Lower leg skin (tissue), 4 donors: ENCODE results near the gene AGER. TPM values are rescaled to one million over a fixed set of nuclear protein-coding genes. Genes with fewer than 3 reads are reported as not detected.

ENCODE experiments used
- DNase-seq, 2 donors: peaks; one replicate each; pipeline ENCODE4 v3.0.0-alpha.2; 2019; ENCODE audit warnings: low spot score in 2 of 2
- H3K4me3 ChIP-seq: fragments of 200-600 bp; sonication (generic); 2 replicates; pipeline ENCODE4 v1.5.1; 2017; ENCODE audit warnings: mild to moderate bottlenecking, low read depth; ENCODE audit not compliant: poor library complexity, severe bottlenecking
- POLR2A ChIP-seq, 2 donors: fragments of 450-650 bp; IDR thresholded peaks; one replicate each; pipeline ENCODE4 v1.6.1; 2016 to 2017; ENCODE audit warnings: antibody characterized with exemption in 2 of 2, mild to moderate bottlenecking in 1 of 2, moderate library complexity in 1 of 2
- WGBS, 2 donors: methylation state at CpG; one replicate each; pipeline ENCODE4 v1.1.5; 2018; 5-methylcytosine and 5-hydroxymethylcytosine counted together
- intact Hi-C: fragments of 100-400 bp; cut with DNase I; formaldehyde crosslinking; loops from one replicate; pipeline ENCODE4 v1.15.0; 2023; ENCODE audit warnings: low total_unique reads
- total RNA-seq, 4 donors: library from RNA; depleted of rRNA; stranded (reverse); fragments of >200 nt; gene quantifications; one replicate each; pipeline ENCODE4 v1.1.0, GENCODE V29; 2016
- TF ChIP-seq, protein P1 (sequence below), 3 donors: fragments of 450-650 bp; IDR thresholded peaks; one replicate each; pipeline ENCODE4 v1.5.1; 2016; ENCODE audit warnings: antibody characterized with exemption in 3 of 3, mild to moderate bottlenecking in 3 of 3, moderate library complexity in 2 of 3

The AGER gene
- total RNA-seq, 4 donors from 2014 or later, result 0.56 to 4.1 (median 2.3) TPM

DNA sequence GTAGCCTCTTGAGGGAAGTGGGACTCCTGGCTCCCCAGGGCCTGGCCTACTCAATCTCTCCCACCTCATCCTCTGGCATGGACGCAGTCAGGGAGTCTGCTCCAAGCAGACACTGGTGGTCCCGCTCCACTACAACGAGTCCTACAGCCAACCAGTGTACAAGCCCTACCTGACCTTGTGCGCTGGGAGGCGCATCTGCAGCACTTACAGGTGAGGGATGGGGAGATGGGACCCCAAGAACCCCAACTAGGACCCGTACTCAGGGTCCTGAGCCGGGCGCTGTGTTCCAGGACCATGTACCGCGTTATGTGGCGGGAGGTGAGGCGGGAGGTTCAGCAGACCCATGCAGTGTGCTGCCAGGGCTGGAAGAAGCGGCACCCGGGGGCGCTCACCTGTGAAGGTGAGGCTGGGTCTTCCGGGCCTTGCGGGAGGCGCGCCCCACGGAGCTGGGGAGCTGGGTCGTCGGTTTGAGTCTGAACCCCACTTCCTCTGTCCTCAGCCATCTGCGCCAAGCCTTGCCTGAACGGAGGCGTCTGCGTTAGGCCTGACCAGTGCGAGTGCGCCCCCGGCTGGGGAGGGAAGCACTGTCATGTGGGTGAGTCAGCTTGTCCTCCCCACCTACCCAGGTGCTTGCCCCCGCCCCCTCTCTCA is 17.5 kb downstream of the AGER start:
- DNase-seq, result no peak
- TF ChIP-seq, protein P1, sequence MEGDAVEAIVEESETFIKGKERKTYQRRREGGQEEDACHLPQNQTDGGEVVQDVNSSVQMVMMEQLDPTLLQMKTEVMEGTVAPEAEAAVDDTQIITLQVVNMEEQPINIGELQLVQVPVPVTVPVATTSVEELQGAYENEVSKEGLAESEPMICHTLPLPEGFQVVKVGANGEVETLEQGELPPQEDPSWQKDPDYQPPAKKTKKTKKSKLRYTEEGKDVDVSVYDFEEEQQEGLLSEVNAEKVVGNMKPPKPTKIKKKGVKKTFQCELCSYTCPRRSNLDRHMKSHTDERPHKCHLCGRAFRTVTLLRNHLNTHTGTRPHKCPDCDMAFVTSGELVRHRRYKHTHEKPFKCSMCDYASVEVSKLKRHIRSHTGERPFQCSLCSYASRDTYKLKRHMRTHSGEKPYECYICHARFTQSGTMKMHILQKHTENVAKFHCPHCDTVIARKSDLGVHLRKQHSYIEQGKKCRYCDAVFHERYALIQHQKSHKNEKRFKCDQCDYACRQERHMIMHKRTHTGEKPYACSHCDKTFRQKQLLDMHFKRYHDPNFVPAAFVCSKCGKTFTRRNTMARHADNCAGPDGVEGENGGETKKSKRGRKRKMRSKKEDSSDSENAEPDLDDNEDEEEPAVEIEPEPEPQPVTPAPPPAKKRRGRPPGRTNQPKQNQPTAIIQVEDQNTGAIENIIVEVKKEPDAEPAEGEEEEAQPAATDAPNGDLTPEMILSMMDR (IDR thresholded peaks at IDR 0.05), result no peak
- TF ChIP-seq POLR2A (IDR thresholded peaks at IDR 0.05), result no peak
- intact Hi-C loops, result no loop called here
- 80 to 88% methylated on average over 28 to 30 of the region's 30 CpGs for WGBS, 2 donors
- H3K4me3 ChIP-seq, result no peak overlapping the region

DNA sequence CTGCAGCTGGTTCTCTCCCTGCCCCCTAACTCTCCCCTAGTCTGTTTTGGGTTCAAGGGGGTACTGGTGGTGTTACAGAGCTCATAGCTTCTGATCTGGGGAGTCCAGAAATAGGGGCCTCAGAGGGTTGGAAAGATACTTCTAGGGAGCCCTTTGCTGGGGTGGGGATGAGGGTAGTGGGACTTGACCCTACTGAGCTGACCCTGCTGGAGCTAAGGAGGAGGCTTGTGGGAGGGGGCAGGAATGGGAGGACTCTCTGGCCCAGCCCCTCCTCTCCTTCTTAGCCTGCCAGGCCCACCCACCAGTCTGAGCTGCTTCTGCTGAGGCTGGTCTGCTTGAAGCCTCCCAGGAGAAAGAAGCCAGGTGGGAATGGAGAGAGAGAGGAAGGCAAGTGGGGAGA is 19.8 kb downstream of the AGER start, which contains the start of gene EGFL8:
TSS of gene EGFL8 (plus strand) at position 301 of the 400 bp plus-strand sequence. CDS start 1,571 bp downstream, outside the sequence.
- no peak for DNase-seq
- intact Hi-C loops, result no loop called here
- TF ChIP-seq POLR2A (IDR thresholded peaks at IDR 0.05), result no peak
- TF ChIP-seq, protein P1 (IDR thresholded peaks at IDR 0.05), result no peak
- no peak within 1 kb of the TSS for H3K4me3 ChIP-seq

DNA sequence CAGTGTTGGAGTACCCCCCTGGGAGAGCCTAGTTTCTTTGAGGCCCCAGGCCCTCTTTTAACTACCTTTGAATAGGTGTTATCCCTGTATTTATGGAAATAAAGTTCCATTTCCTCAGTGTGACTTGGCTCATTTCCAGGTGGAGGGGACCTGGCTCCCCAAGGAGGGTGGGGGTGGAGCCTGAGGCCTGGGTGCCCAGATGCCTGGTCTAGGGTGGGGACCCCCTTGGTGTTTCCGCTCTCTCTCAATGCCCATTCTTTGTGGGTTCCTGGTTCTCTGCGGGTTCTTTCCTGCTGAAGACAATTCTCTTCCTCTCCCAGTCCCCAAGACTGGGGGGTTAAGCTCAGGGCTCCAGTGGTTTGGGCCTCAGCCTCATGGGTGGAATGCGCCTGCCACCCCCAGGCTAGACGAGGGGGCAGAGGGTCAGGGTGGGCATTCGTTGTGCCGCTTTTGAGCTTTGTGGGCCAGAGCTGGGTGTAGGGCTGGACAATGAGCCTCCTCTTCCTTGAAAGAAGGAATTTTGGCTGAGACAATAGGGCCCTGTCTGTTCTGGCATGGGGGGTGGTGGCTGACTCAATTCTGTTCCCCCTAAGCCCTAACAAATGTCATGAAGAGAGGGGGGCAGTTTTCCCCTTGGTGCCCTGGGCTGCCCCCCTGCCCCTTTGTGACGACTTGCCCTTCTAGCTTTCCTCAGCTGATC is 20.3 kb downstream of the AGER start:
- TF ChIP-seq, protein P1 (IDR thresholded peaks at IDR 0.05), result no peak
- TF ChIP-seq POLR2A (IDR thresholded peaks at IDR 0.05), result no peak
- DNase-seq, result no peak
- no peak overlapping the region for H3K4me3 ChIP-seq
- 74 to 82% methylated on average over 5 to 7 of the region's 7 CpGs for WGBS, 2 donors
- intact Hi-C loops, result no loop called here

DNA sequence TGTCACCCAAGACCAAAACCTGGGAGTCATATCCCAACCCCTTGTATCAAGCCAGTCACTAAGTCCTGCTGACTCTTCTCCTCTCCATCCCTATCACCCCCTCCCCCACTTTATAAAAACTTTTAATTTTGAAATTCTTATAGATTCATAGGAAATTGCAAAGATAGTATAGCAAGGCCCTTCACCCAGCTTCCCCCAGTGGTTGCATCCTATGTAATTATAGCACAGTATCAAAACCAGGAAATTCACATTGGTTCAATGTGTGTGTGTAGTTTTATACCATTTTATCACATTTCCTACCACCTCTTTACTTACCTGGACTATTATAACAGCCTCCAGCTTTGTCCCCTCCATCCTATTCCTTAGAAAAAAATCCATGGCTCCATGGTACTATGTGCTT is 26.0 kb downstream of the AGER start:
- H3K4me3 ChIP-seq, result no peak overlapping the region
- TF ChIP-seq, protein P1 (IDR thresholded peaks at IDR 0.05), result no peak
- no peak for TF ChIP-seq POLR2A (IDR thresholded peaks at IDR 0.05)
- intact Hi-C loops, result no loop called here
- DNase-seq, result no peak

DNA sequence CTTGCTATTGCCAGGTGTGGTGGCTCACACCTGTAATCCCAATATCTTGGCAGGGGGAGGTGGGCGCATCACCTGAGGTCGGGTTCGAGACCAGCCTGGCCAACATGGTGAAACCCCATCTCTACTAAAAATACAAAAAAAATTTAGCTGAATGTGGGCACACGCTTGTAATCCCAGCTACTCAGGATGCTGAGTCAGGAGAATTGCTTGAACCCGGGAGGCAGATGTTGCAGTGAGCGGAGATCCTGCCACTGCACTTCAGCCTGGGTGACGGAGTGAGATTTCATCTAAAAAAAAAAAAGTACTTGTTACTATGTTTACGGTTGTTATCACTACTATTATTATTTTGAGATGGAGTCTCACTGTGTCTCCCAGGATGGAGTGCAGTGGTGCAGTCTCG is 27.2 kb downstream of the AGER start:
- intact Hi-C loops, result no loop called here
- no peak for DNase-seq
- H3K4me3 ChIP-seq, result no peak overlapping the region
- WGBS, 2 donors, result 92 to 93% methylated on average over 9 of the region's 9 CpGs
- TF ChIP-seq, protein P1 (IDR thresholded peaks at IDR 0.05), result no peak
- no peak for TF ChIP-seq POLR2A (IDR thresholded peaks at IDR 0.05)
